NCI-H1092 treated with DMSO at 0.1 percent for 48 hours (cell line): ENCODE measurements around the gene MICAL2.

Source experiments
- DNase-seq: peaks from one replicate; lab custom pipeline; 2025; lab: John Stamatoyannopoulos, UW

The MICAL2 gene

DNA sequence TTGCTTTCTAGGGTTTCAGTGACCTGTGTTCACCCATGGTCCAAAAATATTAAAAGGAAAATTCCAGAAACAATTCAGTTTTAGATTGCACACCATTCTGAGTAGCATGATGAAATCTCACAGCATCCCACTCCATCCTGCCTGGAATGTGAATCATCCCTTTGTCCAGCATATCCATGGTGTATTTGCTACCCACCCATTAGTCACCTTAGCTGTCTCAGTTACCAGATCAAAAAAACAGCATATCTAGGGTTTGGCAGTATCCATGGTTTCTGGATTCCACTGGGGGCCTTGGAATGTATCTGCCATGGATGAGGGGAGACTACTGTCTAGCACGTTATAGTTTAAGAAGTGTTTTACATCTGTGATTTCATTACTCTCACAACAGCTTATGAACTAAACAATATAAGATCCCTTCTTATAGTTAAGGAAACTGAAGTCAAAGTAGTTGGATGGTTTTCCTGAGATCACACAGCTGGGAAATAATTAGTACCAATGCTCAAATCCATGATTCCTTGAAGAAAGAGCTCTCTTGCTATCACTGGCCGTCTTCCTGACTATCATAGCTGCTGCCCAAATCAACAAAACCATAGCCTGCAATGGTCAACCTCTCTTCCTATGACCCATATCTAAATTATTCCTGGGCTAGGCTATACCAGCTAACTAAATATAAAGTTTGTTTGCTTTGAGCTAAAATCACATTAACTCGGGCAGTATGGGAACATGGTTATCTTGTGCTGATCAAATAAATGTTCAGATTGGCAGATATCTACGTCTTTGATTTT lies 122.6 kb downstream of the MICAL2 start:
- no peak for DNase-seq

- no peak for DNase-seq
These were observed 123.2 kb downstream of the MICAL2 start for GRCh38 chr11:12233602-12233925.

- DNase-seq: no peak
These were observed 123.8 kb downstream of the MICAL2 start for GRCh38 chr11:12234221-12234620.

GRCh38 chr11:12235080-12235479 lies 124.7 kb downstream of the MICAL2 start:
- no peak for DNase-seq

DNA sequence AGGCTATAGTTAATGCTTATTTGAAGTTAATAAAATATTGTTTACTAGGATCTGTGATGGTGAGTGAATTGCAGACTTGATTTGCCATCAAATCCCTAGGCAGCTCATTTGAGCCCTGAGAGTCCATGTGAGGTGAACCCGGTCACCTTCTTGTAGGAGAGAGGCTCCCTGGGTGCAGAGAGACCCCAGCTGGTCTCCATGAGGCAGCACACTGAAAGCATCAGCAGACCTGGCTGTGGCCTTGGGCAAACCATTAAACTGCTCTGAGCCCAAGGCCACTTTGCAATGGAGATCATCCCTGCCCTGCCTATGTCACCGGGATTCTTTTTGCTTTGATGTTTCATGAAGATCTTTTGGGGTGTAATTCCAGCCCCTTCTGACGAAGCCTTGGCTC lies 125.2 kb downstream of the MICAL2 start:
- peak; percentile 40 for DNase-seq

DNA sequence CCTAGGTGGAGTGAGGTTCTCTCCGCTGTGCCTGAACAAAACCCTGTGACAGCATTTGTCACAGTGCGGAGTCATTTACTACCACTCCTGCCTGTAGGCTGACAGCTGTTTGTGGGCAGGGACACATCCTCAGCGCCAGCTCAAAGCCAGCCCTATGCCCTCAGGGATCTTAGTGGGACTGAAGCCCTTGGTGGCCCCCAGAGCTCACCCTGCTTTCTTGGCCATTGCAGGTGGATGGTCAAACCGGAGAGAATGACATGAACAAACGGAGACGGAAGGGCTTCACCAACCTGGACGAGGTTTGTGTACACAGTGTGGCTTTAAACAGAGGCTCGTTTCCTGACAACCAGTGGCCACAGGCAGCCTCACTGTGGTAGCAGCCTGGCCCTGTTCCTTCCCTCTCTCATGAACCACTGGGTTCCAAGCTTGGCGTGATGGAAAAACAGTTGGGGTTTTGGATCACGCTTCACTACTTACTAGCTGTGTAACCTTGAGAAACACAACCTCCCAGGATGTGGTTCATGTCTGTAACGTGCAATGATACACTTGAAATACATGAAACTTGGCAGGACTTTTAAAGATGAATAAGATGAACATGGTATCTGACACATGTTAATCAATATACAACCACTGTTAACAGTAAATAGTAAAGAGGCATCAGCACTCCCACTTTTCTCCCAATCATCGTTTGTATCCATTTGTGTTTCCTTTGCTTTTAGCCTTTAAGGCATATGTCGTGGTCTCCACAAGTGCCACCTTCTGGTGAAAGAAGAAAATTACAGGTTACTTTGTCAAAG lies 125.8 kb downstream of the MICAL2 start:
- peak; percentile 84 for DNase-seq

GRCh38 chr11:12236744-12237101 lies 126.3 kb downstream of the MICAL2 start:
- no peak for DNase-seq

GRCh38 chr11:12237381-12237784 lies 127.0 kb downstream of the MICAL2 start:
- DNase-seq: no peak

- DNase-seq: no peak
These were observed 128.0 kb downstream of the MICAL2 start for GRCh38 chr11:12238420-12238819.

DNA sequence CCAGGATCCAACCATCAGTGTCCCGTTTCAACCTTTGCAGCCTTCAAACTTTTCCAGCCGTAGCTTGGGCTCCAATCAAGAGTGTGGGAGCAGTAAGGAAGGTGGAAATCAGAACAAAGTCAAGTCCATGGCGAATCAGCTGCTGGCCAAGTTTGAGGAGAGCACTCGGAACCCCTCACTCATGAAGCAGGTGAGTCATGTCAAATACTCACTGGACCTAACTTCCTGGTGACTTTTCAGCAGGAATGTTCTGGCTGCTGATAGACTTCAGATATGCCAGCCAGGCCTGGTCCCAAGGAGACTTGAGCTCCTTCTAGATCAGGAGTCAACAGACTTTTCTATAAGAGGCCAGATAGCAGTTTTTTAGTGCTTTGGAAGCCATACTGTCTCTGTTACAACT lies 129.0 kb downstream of the MICAL2 start:
- no peak for DNase-seq

DNA sequence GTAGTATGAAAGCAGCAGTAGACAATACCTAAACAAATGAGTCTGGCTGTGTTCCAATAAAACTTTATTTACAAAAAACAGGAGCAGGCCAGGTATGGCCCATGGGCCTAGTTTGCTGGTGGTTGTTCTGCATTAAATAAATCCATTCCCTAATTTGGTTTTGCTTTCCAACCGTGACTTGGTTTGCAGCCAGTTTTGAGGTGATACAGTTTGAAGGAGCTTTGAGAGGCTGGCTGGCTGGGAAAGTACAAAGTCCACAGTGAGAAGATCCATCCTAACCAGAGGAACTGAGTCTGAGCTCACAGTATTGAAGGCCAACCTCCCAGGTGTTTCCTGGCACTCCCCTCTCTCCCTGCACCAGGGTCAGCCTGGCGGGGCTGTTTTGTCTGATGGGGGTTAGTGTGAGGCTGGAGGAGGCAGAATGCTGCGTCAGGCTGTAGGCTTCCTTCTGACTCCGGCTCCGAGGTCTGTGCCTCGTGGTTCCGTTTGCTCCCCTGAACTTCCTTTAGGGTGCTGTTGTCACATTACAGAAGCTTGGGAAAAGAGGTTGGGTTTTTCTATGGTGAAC lies 129.5 kb downstream of the MICAL2 start:
- DNase-seq: peak; percentile 48

DNA sequence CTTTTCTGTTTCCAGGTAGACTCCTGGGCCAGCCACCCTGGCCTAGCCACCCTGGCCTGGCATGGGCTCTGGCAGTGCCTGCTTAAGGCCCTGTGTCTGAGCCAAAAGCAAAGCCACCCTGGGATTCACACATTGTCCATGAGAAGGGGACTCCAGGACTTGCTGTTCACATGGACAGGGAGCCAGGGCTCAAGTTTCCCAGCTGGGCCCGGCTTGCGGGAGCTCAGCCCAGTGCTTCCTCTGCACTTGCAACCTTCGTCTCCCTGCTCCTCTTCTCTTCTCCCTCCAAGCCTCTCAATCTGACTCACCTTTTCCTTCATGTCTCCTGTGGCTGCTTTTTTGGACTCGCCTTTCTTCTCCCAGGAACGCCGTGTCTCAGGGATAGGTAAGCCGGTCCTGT lies 130.3 kb downstream of the MICAL2 start:
- DNase-seq: no peak

DNA sequence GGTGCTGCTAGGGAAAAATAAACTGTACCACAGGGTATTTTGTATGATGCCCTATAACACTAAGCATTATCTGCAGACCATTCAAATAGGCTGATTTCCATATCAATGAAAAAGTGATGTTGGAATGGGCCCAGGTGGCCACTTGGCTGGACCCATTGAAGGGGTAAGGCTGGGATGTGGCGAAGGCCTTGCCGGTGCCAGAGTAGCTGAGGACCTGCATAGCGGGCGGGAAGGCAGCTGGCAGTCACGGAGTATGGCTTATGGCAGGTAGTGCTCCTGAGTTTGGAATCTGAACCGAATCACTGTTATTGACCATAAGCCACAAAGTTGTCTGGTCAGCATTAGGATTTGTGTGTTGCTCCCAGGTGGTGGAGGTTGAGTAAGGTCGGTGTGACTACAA lies 131.0 kb downstream of the MICAL2 start:
- DNase-seq: no peak

DNA sequence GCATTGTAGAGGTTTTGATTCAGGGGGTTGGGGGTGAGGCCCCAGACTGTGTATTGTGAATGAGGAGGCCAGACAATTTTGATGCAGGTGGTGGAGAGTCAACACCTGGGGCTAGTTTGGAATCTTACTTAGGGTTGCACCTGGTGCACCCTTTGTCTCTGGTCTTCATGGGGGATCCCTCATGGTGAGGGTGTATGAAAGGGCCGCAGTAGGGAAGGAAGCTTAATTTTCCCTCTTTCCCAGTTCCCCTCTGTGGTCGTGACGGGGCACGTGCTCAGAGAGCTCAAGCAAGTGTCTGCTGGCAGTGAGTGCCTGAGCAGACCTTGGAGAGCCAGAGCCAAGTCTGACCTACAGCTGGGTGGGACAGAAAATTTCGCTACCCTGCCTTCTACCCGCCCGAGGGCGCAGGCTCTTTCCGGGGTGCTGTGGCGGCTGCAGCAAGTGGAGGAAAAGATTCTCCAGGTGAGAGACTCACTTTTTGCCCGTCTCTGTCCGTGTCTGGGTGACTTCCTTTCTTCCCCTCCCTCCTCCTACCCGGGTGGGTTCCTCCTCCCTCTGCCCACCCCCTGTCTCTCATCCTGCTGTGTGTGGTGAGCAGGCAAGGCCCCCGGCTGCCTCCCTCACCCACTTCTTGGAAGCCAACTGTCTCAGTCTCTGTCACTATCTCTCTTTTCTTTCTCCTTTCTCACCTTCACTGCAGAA lies 131.7 kb downstream of the MICAL2 start:
- no peak for DNase-seq

GRCh38 chr11:12242966-12243365 lies 132.6 kb downstream of the MICAL2 start:
- no peak for DNase-seq

DNA sequence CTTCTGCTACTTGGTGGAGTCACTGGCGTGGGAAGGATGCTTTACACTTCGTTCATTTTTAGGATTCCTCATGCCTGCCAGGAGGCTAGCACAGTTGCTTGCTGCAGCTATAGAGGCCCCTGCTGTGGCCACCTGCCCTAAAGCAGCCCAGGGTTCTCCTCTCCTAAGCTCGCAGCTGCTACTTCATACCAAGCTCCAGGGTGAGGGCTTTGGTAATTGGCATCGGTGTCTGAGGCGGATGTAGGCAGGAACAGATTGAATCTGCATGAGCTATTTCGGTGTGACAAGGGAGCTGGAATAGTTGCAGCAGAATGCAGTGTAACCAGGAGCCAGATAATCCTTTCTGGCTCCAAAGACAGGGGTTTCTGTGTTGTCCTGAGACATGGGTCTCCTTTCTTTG lies 133.1 kb downstream of the MICAL2 start:
- peak; percentile 83 for DNase-seq

DNA sequence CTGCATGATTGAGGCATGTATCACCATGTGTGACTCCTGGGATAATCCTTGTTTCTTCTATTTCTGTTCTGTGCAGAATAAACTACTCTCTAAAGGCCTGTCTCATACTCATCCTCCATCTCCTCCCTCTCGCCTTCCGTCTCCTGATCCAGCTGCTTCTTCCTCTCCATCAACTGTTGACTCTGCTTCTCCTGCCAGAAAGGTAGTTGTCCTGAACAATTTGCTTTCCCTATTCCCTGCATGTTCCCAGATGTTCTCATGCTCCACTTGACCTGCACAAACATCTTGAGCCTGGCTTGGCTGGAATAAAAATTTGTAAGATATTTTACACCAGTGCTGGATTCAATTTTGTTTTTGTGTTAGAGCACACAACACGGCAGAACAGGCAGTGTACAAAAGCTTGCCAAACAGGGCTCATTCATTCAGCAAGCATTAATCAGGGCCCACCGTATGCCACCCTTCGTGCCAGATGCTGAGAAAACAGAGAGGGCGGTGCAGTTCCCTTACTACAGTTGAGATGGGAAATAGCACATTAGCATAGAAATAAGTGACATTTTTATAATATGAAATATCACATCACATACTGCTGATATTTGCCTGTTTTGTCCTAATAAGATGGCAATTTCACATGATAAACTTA lies 133.6 kb downstream of the MICAL2 start:
- peak; percentile 64 for DNase-seq

DNA sequence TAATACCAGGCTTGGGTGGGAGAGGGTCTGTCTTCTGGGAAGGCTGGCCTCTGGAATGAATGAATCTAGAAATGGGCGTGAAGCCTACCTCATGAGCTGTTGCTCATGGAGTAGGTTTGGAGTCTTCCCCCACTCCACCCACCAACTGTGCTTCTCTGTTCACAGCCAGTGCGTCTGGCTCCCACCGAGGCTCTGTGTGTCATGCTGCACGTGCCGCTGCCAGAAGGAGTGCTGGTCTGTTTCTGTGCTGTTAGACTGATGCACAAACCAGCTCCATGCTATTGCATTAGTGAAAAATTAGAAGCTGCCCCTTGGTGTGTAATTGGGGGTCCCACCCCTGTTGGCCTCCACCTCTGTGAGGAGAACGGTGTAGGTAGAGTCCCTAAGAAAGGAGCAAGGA lies 134.7 kb downstream of the MICAL2 start:
- DNase-seq: no peak

DNA sequence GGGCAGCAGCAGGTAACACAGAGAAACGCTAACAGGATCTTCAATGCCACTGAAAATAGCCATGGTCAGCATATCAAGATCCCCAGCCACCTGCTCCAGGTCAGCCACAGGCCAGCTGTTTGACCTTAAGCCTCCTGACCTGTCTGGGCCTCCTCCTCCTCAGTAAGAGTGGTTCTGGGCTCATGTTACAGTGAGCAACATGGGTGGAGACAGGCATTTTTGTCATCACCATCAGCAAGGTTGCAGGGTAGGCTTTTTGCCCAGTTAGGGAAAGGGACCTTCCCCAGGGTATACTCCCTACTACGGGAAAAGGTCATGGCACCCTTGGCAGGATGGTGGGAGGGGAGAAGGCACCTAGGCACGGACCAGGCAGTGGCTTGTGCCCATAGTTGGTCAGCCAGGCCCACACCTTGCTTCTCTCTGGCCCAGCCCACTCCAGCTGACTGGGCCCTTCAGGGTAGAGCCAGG lies 135.2 kb downstream of the MICAL2 start:
- no peak for DNase-seq

DNA sequence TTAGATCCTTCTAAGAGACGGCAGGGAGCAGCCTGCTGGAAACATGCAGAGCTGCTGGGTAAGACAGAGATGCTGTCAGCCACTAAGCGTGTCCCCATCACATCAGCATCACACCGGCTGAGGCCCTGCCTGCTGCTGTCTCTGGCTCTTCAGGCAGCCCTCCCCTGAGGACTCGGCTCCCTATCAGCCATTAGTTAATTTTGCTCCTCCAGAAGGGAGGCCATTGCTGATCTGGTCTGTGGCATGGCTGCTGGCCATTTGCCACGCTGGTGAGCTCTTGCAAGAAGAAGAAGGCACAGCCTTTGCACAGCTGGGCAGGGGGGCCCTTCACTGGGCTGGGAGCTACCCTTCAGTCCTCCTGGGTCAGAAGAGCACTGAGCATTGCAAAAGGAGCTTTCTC lies 135.8 kb downstream of the MICAL2 start:
- no peak for DNase-seq

- DNase-seq: no peak
These were observed 136.6 kb downstream of the MICAL2 start for GRCh38 chr11:12246989-12247388.
